Duodenal mucosa (tissue), 2 donors: Measurements from ENCODE around the gene NFKB2.

ENCODE experiments used
- H3K27ac ChIP-seq: one replicate; pipeline ENCODE4 v1.7.0; 2013; ENCODE audit warnings: low read depth, low read length
- H3K27me3 ChIP-seq, 2 donors: one replicate each; pipeline ENCODE4 v1.7.0; 2013; ENCODE audit warnings: low read length in 2 of 2, control low read depth in 1 of 2; ENCODE audit not compliant: insufficient read depth in 2 of 2, control insufficient read depth in 1 of 2
- H3K36me3 ChIP-seq, 2 donors: one replicate each; pipeline ENCODE4 v1.7.0; 2013; ENCODE audit warnings: low read length in 2 of 2, control low read depth in 1 of 2; ENCODE audit not compliant: insufficient read depth in 2 of 2, control insufficient read depth in 1 of 2
- H3K4me1 ChIP-seq, 2 donors: one replicate each; pipeline ENCODE4 v1.7.0; 2013; ENCODE audit warnings: low read length in 2 of 2, control low read depth in 1 of 2; ENCODE audit not compliant: insufficient read depth in 2 of 2, control insufficient read depth in 1 of 2
- H3K4me3 ChIP-seq, 2 donors: one replicate each; pipeline ENCODE4 v1.7.0; 2013; ENCODE audit warnings: low read length in 2 of 2, low read depth in 1 of 2
- H3K9ac ChIP-seq, 2 donors: one replicate each; pipeline ENCODE4 v1.7.0; 2013; ENCODE audit warnings: low read length in 2 of 2, low read depth in 1 of 2
- H3K9me3 ChIP-seq, 2 donors: one replicate each; pipeline ENCODE4 v1.7.0; 2013; ENCODE audit warnings: low read length in 2 of 2, control low read depth in 1 of 2; ENCODE audit not compliant: control insufficient read depth in 1 of 2

Gene NFKB2

GRCh38 chr10:102449321-102450123, 54.0 kb downstream of the NFKB2 start:
- H3K9ac ChIP-seq, result peak overlapping the region; percentile 85 to 87
- peak overlapping the region; percentile 84 for H3K27ac ChIP-seq
- H3K4me1 ChIP-seq, result peaks cover 14 to 17% of the 10 kb centered on the region in 2 donors
- no peaks in the 10 kb centered on the region for H3K27me3 ChIP-seq
- H3K36me3 ChIP-seq, result peaks cover 0 to 4% of the 10 kb centered on the region in 2 donors
- no peaks in the 10 kb centered on the region for H3K9me3 ChIP-seq
- H3K4me3 ChIP-seq, result peak overlapping the region; percentile 91 to 93

DNA sequence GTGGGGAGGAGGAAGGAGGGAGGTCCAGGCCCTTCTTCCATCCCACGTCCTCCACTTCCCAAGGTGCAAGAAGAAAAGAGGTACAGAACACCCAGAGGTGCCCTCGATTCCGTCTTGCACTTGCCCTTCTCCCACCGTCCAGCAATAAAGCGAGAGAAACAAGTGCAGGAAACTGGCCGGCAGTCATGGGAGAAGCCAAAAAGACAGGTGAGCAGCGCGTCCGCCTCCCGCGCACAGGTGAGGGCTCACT, 54.5 kb downstream of the NFKB2 start:
- no peaks in the 10 kb centered on the region for H3K9me3 ChIP-seq
- peaks cover 0 to 4% of the 10 kb centered on the region in 2 donors for H3K36me3 ChIP-seq
- peaks cover 14 to 17% of the 10 kb centered on the region in 2 donors for H3K4me1 ChIP-seq
- peak overlapping the region; percentile 91 to 93 for H3K4me3 ChIP-seq
- peak overlapping the region; percentile 84 for H3K27ac ChIP-seq
- peak overlapping the region; percentile 85 to 87 for H3K9ac ChIP-seq
- H3K27me3 ChIP-seq, result no peaks in the 10 kb centered on the region

GRCh38 chr10:102450374-102451104, 55.0 kb downstream of the NFKB2 start:
- H3K36me3 ChIP-seq, result peaks cover 0 to 4% of the 10 kb centered on the region in 2 donors
- peak overlapping the region; percentile 85 to 87 for H3K9ac ChIP-seq
- peak overlapping the region; percentile 91 to 93 for H3K4me3 ChIP-seq
- H3K27me3 ChIP-seq, result no peaks in the 10 kb centered on the region
- H3K4me1 ChIP-seq, result peaks cover 14 to 17% of the 10 kb centered on the region in 2 donors
- peak overlapping the region; percentile 84 for H3K27ac ChIP-seq
- H3K9me3 ChIP-seq, result no peaks in the 10 kb centered on the region

GRCh38 chr10:102451105-102451969, 55.8 kb downstream of the NFKB2 start, which contains the start of gene C10orf95:
C10orf95 (minus strand) TSS chr10:102451543; CDS start chr10:102451093, 450 bp downstream.
- peak within 1 kb of the TSS; percentile 85 to 87 for H3K9ac ChIP-seq

More at GRCh38 chr10:102451105-102451969, 55.8 kb downstream of the NFKB2 start, which contains the start of gene C10orf95:
- Histone ChIP-seq H3K4me1 (peaks cover 14 to 17% of the 10 kb centered on the region in 2 donors), H3K27ac (peak within 1 kb of the TSS; percentile 84), H3K4me3 (peak within 1 kb of the TSS; percentile 91 to 93), H3K36me3 (peaks cover 0 to 11% of the 10 kb centered on the region in 2 donors), H3K27me3 (no peaks in the 10 kb centered on the region), H3K9me3 (no peaks in the 10 kb centered on the region)
